HepG2 (cell line): Measurements from ENCODE around the gene FAM222B. TPM values are rescaled to one million over a fixed set of nuclear protein-coding genes. Genes with fewer than 3 reads are reported as not detected.

Experiments used
- CBX2 ChIP-seq, 2 experiments: fragments of 200-600 bp in 1 of 2; sonication (generic); formaldehyde crosslinking in 1 of 2; IDR thresholded peaks; 2 replicates each; pipeline versions ENCODE4 v1.7.0 to v1.8.1; 2018 to 2022; ENCODE audit warnings: low read depth in 2 of 2, low read length in 1 of 2, mild to moderate bottlenecking in 1 of 2, missing genetic modification reagents in 1 of 2
- DNMT3B ChIP-seq: conservative IDR thresholded peaks from 2 replicates; pipeline ENCODE4 v1.6.1; 2016; ENCODE audit warnings: missing biosample characterization, control low read depth
- IRX3 ChIP-seq: sonication (generic); formaldehyde crosslinking; IDR thresholded peaks from 2 replicates; pipeline ENCODE4 v1.8.1; 2023; ENCODE audit warnings: mild to moderate bottlenecking, low read depth, missing genetic modification reagents, borderline replicate concordance
- MLLT10 ChIP-seq: sonication (generic); formaldehyde crosslinking; IDR thresholded peaks from 2 replicates; pipeline ENCODE4 v1.4.0; 2020; ENCODE audit warnings: missing genetic modification reagents
- RBAK ChIP-seq: sonication (generic); formaldehyde crosslinking; IDR thresholded peaks from 2 replicates; pipeline ENCODE4 v1.5.1; 2020; ENCODE audit warnings: mild to moderate bottlenecking, missing genetic modification reagents
- RFX5 ChIP-seq: IDR thresholded peaks from 2 replicates; pipeline ENCODE4 v1.6.1; 2011; ENCODE audit warnings: low read depth, low read length, improper control_type of control experiment
- SKI ChIP-seq: fragments of 450-650 bp; IDR thresholded peaks from one replicate; pipeline ENCODE4 v1.6.1; 2018; ENCODE audit warnings: mild to moderate bottlenecking; ENCODE audit not compliant: partially characterized antibody
- SMARCC2 ChIP-seq: fragments of 450-650 bp; IDR thresholded peaks from 2 replicates; pipeline ENCODE4 v1.6.1; 2017; ENCODE audit warnings: antibody characterized with exemption, mild to moderate bottlenecking
- SUZ12 ChIP-seq: fragments of 150-350 bp; IDR thresholded peaks from 2 replicates; pipeline ENCODE4 v1.6.1; 2014; ENCODE audit warnings: low read depth, low read length
- ZNF605 ChIP-seq: sonication (generic); formaldehyde crosslinking; IDR thresholded peaks from 2 replicates; pipeline ENCODE4 v1.8.0; 2022; ENCODE audit warnings: mild to moderate bottlenecking, missing genetic modification reagents
- ZNF644 ChIP-seq: IDR thresholded peaks from 2 replicates; pipeline ENCODE4 v1.6.1; 2016; ENCODE audit warnings: low read depth
- ZNF790 ChIP-seq: sonication (generic); formaldehyde crosslinking; IDR thresholded peaks from 2 replicates; pipeline ENCODE4 v1.8.0; 2022; ENCODE audit warnings: missing genetic modification reagents, mild to moderate bottlenecking, borderline replicate concordance
- polyA plus RNA-seq, 8 experiments: library from polyadenylated mRNA; depleted of rRNA in 3 of 8; stranded (reverse) in 7 of 8; unstranded in 1 of 8; fragments of >200 nt; fragmentation: Illumina TruSeq in 4 of 8; extraction: Trizol in 4 of 8; gene quantifications; 2 replicates each; pipeline versions ENCODE4 v1.2.1 to v1.2.3, GENCODE V29; 2011 to 2016; ENCODE audit warnings: low read depth in 4 of 8, missing spikeins in 1 of 8, mixed read lengths in 1 of 8; ENCODE audit not compliant: insufficient read depth in 1 of 8
- total RNA-seq, 5 experiments: library from RNA; depleted of rRNA; stranded (reverse); fragments of >200 nt; fragmentation: Illumina TruSeq; extraction: Trizol; gene quantifications; 2 replicates each; pipeline ENCODE4 v1.2.3, GENCODE V29; 2016; ENCODE audit warnings: low read depth in 1 of 5
- TF ChIP-seq, protein P1 (sequence below): sonication (generic); formaldehyde crosslinking; conservative IDR thresholded peaks from 2 replicates; pipeline ENCODE4 v1.4.0; 2020; ENCODE audit warnings: missing genetic modification reagents
- TF ChIP-seq, protein P2 (sequence below): sonication (generic); formaldehyde crosslinking; IDR thresholded peaks from 2 replicates; pipeline ENCODE4 v1.4.0; 2020; ENCODE audit warnings: low read depth, mild to moderate bottlenecking, missing genetic modification reagents
- TF ChIP-seq, protein P3 (sequence below): sonication (generic); formaldehyde crosslinking; IDR thresholded peaks from 2 replicates; pipeline ENCODE4 v1.5.1; 2020; ENCODE audit warnings: missing genetic modification reagents, mild to moderate bottlenecking, borderline replicate concordance
- TF ChIP-seq, protein P4 (sequence below): sonication (generic); formaldehyde crosslinking; IDR thresholded peaks from 2 replicates; pipeline ENCODE4 v1.4.0; 2020; ENCODE audit warnings: missing genetic modification reagents
- TF ChIP-seq, protein P5 (sequence below): IDR thresholded peaks from 2 replicates; pipeline ENCODE4 v1.4.0; 2020; ENCODE audit warnings: mild to moderate bottlenecking, missing genetic modification reagents

The FAM222B gene
- total and polyA plus RNA-seq, 2 of the 13 experiments (the other 11 are each of a cell fraction or from before 2014, with no cell fraction given): 3.5 to 7.3 TPM

DNA sequence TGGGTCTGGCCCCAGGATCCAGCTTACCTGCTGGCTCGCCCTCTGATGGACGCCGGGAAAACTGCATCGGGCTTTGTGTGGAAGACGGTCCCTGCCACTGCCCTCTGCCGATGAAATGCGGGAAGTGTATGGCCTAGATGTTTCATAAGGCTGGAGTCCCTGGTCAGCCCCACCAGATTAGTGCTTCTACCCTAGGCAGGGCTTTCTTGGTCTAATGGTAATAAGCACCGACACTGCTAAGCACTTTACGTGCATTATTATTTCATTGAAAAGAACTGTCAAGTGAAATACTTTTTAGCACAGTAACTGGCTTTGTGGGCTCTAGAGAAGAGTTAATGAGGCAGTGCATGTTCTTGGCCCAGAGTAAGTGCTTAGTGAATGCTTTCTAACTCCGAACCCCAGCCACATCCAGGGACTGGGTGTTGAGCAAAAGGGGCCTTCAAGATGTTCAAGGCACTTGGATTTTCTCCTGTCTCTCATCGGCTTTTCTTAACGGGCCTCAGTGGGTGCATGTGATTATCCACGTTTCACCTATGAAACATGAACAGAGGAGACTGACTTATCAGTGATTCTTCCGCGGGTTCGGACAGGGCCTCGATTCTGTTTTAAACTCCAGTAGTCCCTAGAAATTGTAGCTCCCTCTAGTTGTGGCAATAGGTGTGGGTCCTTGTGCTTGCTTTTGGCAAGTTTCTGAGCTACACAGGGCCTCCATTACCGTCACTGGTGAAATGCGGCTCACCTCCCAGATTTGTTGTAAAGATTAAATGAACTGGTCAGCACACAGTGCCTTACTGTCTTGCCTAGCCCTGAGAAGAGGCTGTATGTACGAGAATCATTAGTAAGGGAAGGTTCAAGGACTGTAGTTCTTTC is 92.2 kb downstream of the FAM222B start (continued):
- TF ChIP-seq, protein P1, sequence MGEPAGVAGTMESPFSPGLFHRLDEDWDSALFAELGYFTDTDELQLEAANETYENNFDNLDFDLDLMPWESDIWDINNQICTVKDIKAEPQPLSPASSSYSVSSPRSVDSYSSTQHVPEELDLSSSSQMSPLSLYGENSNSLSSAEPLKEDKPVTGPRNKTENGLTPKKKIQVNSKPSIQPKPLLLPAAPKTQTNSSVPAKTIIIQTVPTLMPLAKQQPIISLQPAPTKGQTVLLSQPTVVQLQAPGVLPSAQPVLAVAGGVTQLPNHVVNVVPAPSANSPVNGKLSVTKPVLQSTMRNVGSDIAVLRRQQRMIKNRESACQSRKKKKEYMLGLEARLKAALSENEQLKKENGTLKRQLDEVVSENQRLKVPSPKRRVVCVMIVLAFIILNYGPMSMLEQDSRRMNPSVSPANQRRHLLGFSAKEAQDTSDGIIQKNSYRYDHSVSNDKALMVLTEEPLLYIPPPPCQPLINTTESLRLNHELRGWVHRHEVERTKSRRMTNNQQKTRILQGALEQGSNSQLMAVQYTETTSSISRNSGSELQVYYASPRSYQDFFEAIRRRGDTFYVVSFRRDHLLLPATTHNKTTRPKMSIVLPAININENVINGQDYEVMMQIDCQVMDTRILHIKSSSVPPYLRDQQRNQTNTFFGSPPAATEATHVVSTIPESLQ (CRISPR knock-in tag): no peak
- TF ChIP-seq RFX5 (no peak), CBX2 (IDR thresholded peaks at IDR 0.05; ENCODE audit: low read depth, low read length) (no peak), CBX2 (CRISPR knock-in tag; IDR thresholded peaks at IDR 0.05; ENCODE audit: low read depth) (no peak), ZNF644 (CRISPR knock-in tag) (no peak), DNMT3B (CRISPR knock-in tag) (no peak), SMARCC2 (no peak), MLLT10 (CRISPR knock-in tag) (no peak), RBAK (no peak), ZNF790 (CRISPR knock-in tag) (no peak), IRX3 (no peak), SKI (no peak), ZNF605 (CRISPR knock-in tag) (peak; percentile 39; the same call in 1 of the 2 replicates), SUZ12 (no peak)
- TF ChIP-seq, protein P2, sequence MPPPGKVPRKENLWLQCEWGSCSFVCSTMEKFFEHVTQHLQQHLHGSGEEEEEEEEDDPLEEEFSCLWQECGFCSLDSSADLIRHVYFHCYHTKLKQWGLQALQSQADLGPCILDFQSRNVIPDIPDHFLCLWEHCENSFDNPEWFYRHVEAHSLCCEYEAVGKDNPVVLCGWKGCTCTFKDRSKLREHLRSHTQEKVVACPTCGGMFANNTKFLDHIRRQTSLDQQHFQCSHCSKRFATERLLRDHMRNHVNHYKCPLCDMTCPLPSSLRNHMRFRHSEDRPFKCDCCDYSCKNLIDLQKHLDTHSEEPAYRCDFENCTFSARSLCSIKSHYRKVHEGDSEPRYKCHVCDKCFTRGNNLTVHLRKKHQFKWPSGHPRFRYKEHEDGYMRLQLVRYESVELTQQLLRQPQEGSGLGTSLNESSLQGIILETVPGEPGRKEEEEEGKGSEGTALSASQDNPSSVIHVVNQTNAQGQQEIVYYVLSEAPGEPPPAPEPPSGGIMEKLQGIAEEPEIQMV (CRISPR knock-in tag): no peak
- TF ChIP-seq, protein P3, sequence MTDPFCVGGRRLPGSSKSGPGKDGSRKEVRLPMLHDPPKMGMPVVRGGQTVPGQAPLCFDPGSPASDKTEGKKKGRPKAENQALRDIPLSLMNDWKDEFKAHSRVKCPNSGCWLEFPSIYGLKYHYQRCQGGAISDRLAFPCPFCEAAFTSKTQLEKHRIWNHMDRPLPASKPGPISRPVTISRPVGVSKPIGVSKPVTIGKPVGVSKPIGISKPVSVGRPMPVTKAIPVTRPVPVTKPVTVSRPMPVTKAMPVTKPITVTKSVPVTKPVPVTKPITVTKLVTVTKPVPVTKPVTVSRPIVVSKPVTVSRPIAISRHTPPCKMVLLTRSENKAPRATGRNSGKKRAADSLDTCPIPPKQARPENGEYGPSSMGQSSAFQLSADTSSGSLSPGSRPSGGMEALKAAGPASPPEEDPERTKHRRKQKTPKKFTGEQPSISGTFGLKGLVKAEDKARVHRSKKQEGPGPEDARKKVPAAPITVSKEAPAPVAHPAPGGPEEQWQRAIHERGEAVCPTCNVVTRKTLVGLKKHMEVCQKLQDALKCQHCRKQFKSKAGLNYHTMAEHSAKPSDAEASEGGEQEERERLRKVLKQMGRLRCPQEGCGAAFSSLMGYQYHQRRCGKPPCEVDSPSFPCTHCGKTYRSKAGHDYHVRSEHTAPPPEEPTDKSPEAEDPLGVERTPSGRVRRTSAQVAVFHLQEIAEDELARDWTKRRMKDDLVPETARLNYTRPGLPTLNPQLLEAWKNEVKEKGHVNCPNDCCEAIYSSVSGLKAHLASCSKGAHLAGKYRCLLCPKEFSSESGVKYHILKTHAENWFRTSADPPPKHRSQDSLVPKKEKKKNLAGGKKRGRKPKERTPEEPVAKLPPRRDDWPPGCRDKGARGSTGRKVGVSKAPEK: peak; percentile 61; the same call in 1 of the 2 replicates
- TF ChIP-seq, protein P4, sequence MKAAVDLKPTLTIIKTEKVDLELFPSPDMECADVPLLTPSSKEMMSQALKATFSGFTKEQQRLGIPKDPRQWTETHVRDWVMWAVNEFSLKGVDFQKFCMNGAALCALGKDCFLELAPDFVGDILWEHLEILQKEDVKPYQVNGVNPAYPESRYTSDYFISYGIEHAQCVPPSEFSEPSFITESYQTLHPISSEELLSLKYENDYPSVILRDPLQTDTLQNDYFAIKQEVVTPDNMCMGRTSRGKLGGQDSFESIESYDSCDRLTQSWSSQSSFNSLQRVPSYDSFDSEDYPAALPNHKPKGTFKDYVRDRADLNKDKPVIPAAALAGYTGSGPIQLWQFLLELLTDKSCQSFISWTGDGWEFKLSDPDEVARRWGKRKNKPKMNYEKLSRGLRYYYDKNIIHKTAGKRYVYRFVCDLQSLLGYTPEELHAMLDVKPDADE (CRISPR knock-in tag): no peak
- TF ChIP-seq, protein P5, sequence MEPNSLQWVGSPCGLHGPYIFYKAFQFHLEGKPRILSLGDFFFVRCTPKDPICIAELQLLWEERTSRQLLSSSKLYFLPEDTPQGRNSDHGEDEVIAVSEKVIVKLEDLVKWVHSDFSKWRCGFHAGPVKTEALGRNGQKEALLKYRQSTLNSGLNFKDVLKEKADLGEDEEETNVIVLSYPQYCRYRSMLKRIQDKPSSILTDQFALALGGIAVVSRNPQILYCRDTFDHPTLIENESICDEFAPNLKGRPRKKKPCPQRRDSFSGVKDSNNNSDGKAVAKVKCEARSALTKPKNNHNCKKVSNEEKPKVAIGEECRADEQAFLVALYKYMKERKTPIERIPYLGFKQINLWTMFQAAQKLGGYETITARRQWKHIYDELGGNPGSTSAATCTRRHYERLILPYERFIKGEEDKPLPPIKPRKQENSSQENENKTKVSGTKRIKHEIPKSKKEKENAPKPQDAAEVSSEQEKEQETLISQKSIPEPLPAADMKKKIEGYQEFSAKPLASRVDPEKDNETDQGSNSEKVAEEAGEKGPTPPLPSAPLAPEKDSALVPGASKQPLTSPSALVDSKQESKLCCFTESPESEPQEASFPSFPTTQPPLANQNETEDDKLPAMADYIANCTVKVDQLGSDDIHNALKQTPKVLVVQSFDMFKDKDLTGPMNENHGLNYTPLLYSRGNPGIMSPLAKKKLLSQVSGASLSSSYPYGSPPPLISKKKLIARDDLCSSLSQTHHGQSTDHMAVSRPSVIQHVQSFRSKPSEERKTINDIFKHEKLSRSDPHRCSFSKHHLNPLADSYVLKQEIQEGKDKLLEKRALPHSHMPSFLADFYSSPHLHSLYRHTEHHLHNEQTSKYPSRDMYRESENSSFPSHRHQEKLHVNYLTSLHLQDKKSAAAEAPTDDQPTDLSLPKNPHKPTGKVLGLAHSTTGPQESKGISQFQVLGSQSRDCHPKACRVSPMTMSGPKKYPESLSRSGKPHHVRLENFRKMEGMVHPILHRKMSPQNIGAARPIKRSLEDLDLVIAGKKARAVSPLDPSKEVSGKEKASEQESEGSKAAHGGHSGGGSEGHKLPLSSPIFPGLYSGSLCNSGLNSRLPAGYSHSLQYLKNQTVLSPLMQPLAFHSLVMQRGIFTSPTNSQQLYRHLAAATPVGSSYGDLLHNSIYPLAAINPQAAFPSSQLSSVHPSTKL: peak; percentile 43; the same call in 1 of the 2 replicates
